OCI-LY1 (cell line): ENCODE measurements around the gene MED13L.

Experiments used
- CTCF ChIP-seq: fragments of 200-600 bp; sonication (generic), shearing (Covaris generic); IDR thresholded peaks from 2 replicates; pipeline ENCODE4 v1.5.1; 2017; ENCODE audit warnings: mild to moderate bottlenecking, antibody characterized with exemption, low read length, moderate library complexity, mixed read lengths
- EZH2 ChIP-seq: fragments of 200-600 bp; sonication (generic), shearing (Covaris generic); IDR thresholded peaks from 2 replicates; pipeline ENCODE4 v1.8.0; 2017; ENCODE audit warnings: borderline replicate concordance, mixed run types, mild to moderate bottlenecking, antibody characterized with exemption, low read length, moderate library complexity, mixed read lengths

DNA sequence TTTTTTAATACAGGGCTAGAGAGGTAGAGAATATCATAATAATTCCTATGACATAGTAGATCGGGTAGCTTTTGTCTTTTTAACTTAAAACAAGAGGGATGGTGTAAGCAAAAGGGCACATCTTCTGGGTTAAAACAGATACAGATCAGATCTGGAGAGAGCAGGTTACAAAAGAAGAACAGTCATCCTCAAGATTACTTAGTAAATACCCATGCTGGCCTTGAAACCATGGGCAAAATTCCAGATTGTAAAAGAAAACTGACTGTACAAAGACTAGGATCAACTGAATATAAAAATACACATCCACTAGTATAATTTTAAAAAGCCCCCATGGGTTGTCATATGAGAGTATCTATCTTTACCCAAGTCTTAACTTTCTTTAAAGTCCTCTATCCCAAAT is 76.7 kb downstream of the MED13L start:
- no peak for TF ChIP-seq CTCF
- TF ChIP-seq EZH2 = no peak
